HL-60 (cell line): ENCODE measurements around the gene OSBPL2.

Experiments
- DNase-seq, 2 experiments: peaks; one replicate each; pipeline ENCODE4 v3.0.0-alpha.2; 2010 to 2020; ENCODE audit warnings: low read depth in 1 of 2, low spot score in 1 of 2
- H3K27ac ChIP-seq: fragments of 250-450 bp; sonication (Bioruptor Pico); replicated peaks from 2 replicates; pipeline ENCODE4 v1.5.1; 2020; ENCODE audit warnings: mild to moderate bottlenecking, moderate library complexity
- H3K27me3 ChIP-seq: fragments of 250-450 bp; sonication (Bioruptor Pico); 2 replicates; pipeline ENCODE4 v1.5.1; 2021; ENCODE audit warnings: mild to moderate bottlenecking, moderate library complexity; ENCODE audit not compliant: insufficient read depth, poor library complexity, severe bottlenecking
- H3K4me3 ChIP-seq: replicated peaks from 2 replicates; pipeline ENCODE4 v1.5.1; 2011; ENCODE audit warnings: mild to moderate bottlenecking, control low read depth, low read length; ENCODE audit not compliant: insufficient read depth
- CTCF ChIP-seq: IDR thresholded peaks from one replicate; pipeline ENCODE4 v1.5.1; 2011; ENCODE audit warnings: low read length, control low read depth, inconsistent platforms; ENCODE audit not compliant: insufficient read depth
- GABPA ChIP-seq: IDR thresholded peaks from 2 replicates; pipeline ENCODE4 v1.6.1; 2012; ENCODE audit warnings: low read depth
- POLR2AphosphoS5 ChIP-seq: IDR thresholded peaks from 2 replicates; pipeline ENCODE4 v1.6.1; 2012; ENCODE audit warnings: low read depth
- SPI1 ChIP-seq: IDR thresholded peaks from 2 replicates; pipeline ENCODE4 v1.6.1; 2012; ENCODE audit warnings: low read depth, mild to moderate bottlenecking, borderline replicate concordance
- TF ChIP-seq, protein P1 (sequence below): IDR thresholded peaks from 2 replicates; pipeline ENCODE4 v1.6.1; 2012; ENCODE audit warnings: low read depth; ENCODE audit not compliant: insufficient replicate concordance

The OSBPL2 gene

GRCh38 chr20:62222972-62223371 lies 15.3 kb upstream of the OSBPL2 start:
- no peak for DNase-seq
- TF ChIP-seq CTCF = no peak
- TF ChIP-seq, protein P1, sequence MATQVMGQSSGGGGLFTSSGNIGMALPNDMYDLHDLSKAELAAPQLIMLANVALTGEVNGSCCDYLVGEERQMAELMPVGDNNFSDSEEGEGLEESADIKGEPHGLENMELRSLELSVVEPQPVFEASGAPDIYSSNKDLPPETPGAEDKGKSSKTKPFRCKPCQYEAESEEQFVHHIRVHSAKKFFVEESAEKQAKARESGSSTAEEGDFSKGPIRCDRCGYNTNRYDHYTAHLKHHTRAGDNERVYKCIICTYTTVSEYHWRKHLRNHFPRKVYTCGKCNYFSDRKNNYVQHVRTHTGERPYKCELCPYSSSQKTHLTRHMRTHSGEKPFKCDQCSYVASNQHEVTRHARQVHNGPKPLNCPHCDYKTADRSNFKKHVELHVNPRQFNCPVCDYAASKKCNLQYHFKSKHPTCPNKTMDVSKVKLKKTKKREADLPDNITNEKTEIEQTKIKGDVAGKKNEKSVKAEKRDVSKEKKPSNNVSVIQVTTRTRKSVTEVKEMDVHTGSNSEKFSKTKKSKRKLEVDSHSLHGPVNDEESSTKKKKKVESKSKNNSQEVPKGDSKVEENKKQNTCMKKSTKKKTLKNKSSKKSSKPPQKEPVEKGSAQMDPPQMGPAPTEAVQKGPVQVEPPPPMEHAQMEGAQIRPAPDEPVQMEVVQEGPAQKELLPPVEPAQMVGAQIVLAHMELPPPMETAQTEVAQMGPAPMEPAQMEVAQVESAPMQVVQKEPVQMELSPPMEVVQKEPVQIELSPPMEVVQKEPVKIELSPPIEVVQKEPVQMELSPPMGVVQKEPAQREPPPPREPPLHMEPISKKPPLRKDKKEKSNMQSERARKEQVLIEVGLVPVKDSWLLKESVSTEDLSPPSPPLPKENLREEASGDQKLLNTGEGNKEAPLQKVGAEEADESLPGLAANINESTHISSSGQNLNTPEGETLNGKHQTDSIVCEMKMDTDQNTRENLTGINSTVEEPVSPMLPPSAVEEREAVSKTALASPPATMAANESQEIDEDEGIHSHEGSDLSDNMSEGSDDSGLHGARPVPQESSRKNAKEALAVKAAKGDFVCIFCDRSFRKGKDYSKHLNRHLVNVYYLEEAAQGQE = no peak
- no peak for TF ChIP-seq GABPA
- TF ChIP-seq SPI1 = no peak
- TF ChIP-seq POLR2AphosphoS5 = no peak
- no peak overlapping the region for H3K4me3 ChIP-seq
- H3K27ac ChIP-seq = no peak overlapping the region
- H3K27me3 ChIP-seq = peaks cover 42% of the 10 kb centered on the region

DNA sequence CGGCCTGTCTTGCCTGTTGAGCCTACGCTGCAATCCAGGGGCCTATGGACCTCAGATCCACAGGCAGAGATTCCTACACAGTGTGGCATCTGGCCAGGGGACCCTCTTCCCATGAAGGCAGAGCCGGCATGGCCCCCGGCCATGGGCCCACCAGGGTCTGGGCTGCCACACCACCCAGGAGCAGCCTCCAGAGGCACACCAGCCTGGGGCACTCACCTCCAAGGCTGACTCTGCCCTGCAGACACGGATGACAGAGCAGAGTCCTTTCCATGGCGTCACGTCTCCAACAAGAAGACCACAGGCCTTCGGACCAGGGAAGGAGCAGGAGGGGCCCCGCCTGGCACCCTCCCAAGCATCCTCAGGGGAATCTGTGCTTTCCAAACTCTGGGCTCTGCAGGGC lies 14.8 kb upstream of the OSBPL2 start:
- no peak for DNase-seq
- Histone ChIP-seq H3K27me3 (peaks cover 37% of the 10 kb centered on the region), H3K27ac (no peak overlapping the region), H3K4me3 (no peak overlapping the region)
- no peak for TF ChIP-seq GABPA
- TF ChIP-seq, protein P1 = no peak
- no peak for TF ChIP-seq SPI1
- no peak for TF ChIP-seq POLR2AphosphoS5

GRCh38 chr20:62224113-62224855 lies 14.0 kb upstream of the OSBPL2 start:
- no peak for TF ChIP-seq GABPA
- TF ChIP-seq POLR2AphosphoS5 = no peak
- no peak for TF ChIP-seq CTCF
- TF ChIP-seq SPI1 = no peak
- TF ChIP-seq, protein P1 = no peak
- DNase-seq = no peak
- Histone ChIP-seq H3K27ac (no peak overlapping the region), H3K27me3 (peaks cover 32% of the 10 kb centered on the region), H3K4me3 (no peak overlapping the region)

GRCh38 chr20:62225026-62225425 lies 13.3 kb upstream of the OSBPL2 start:
- no peak for DNase-seq
- Histone ChIP-seq H3K4me3 (no peak overlapping the region), H3K27ac (no peak overlapping the region), H3K27me3 (peaks cover 29% of the 10 kb centered on the region)
- TF ChIP-seq, protein P1 = no peak
- TF ChIP-seq POLR2AphosphoS5 (no peak), CTCF (no peak), GABPA (no peak), SPI1 (no peak)
